KG1 (cell line): Measurements from ENCODE around the gene PGC.

Experiments
- DNase-seq: peaks from one replicate; lab custom pipeline; 2025; lab: John Stamatoyannopoulos, UW

The PGC gene

DNA sequence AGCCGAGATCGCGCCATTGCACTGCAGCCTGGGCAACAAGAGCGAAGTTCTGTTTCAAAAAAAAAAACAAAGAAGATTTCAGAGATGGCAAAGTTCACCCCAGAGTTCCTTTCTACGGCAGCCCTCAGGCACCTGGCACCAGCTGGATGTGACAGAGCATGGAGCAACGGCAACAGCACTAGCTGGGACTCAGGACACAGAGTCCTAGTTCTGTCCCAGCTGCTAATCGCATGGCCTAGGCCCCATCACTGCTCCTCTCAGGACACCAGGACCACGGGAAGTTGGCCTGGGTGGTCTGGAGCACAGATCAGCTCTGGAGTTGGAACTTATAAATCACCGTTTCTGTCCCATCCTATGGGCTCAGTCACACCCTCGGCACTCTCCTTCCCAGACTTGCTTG is 1.1 kb downstream of the PGC start:
- DNase-seq, result no peak

DNA sequence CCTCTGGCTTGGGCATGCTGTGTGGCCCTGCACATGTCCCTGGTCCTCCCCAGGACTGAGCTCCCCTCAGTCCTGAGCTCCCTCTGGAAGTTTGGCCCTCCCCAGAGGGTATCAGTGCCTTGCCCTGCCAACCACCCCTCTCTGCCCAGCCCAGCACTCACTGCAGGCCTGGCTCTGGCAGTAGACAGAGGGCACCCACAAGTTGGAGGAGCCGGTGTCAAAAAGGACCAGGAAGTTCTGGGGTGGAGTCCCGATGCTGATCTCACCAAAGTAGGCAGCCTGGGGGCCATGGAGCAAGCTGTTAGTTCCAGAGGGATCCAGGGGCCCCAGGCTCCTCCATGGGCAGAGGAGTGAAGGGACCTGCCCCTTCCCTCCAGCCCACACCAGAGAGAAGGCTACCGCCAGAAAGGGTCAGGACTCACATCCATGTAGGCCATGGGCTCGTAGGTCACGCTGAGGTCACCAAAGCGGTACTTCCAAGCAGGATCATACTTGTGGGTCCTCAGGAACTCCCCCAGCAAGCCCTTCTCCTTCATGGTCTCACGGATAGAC is 2.9 kb downstream of the PGC start:
- no peak for DNase-seq

DNA sequence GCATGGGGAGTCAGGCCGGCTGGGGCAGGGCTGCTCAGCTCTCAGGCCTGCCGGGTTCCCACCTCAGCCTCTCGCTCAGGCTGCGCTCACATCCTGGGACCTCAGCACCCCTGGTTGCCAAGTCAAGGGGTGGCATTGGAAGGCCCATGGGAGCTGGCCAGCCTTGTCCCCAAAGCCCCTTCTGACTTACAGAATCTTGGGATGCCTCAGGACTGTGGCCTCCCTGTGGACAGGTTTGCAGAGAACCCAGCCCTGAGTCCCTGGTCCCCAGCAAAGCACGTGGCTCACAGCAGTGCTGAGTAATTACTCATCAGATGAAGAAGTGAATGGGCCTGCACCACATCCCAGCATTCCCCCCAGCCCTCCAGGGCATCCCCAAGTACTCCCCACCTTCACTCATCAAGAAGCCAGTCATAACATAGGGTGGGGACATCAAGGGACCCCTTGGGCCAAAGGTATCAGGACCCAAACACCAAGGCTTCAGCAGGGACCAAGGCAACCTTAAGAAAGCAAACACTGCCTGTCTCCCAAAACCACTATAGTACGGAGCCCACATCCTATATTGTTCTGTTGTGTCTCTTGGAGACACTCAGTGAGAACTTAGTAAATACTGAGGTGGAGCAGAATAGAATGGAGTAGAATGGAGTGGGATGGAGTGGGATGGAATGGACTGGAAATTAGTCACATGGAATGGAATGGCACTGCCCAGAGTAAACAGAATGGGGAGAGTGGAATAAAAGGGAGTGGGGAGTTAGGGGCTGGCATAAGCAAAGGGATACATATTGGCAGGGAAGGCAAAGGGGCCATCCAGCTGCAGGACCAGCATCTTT is 3.6 kb downstream of the PGC start:
- no peak for DNase-seq

- no peak for DNase-seq
Measured at GRCh38 chr6:41741625-41742490, 5.3 kb downstream of the PGC start.

- no peak for DNase-seq
Measured at GRCh38 chr6:41740366-41741162, 6.6 kb downstream of the PGC start.

- DNase-seq, result no peak
Measured at GRCh38 chr6:41739041-41739440, 8.2 kb downstream of the PGC start.

- DNase-seq, result no peak
Measured at GRCh38 chr6:41737591-41738130, 9.5 kb downstream of the PGC start.

- DNase-seq, result no peak
Measured at GRCh38 chr6:41736800-41737555, 10.2 kb downstream of the PGC start.

DNA sequence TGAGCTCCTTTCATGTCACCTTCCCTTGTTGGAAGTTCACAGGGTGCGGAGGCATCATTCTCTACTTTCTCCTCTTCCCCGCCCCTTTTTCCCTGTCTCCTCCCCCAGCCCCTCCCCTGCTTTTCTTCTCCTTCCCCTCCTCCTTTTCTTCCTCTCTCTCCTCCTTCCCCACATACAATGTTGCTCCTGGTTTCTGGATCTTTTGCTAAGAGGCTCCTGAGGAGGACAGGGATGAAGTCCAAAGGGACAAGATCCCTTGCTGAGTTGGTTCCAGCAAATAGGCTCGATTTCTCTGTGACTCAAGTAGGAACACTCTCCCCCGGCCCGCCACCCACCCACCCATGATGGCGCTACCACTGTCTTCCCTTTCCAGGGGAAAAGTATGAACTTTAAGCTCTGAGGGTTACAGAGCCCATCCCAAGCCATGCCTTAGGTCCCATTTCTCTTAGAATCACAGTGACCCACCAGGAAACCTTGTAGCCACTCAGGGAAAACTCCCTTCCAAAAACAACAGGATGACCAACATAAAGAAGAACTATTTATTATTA is 10.9 kb downstream of the PGC start:
- DNase-seq, result no peak

GRCh38 chr6:41735427-41736185 is 11.6 kb downstream of the PGC start, which contains the start of gene TFEB:
Gene TFEB, minus strand, starts transcription at chr6:41735608. Its CDS starts 44,395 bp downstream, at chr6:41691213.
- DNase-seq, result peak; percentile 68

DNA sequence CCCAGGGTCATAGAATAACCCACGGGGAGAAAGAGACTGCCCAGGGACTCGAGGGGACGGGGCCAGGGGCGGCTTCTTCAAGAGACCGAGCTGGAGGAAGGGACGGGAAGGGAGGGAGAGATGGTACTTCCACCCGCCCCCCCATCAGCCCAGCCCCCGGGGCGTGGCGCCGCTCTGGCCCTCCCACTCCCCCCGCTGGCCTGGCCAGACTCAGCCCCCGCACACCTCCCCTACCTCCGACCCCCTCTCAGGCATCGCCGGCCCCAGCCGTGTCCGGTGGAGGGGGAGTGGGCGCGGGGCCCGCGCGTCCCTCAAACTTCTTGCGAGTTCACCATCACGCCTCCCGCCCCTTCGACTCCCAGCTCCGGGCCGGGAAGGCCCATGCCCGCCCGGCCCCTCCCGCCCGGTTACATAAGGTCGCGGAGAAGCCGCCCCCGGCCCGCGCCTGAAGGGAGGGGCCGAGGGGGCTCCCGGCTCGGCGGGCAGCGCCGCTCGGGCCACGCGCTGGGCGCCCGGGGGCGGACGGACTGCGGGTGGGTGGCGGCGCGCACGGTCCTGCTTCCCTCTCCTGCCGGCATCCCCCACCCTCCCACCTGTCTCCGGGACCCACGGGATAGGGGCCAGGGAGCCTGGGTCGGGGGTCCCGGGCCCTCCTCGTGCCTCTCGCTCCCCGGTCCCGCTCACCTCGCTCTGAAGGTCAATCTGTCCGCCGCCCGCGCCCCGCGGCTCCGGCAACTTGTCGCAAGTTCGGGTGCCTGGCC is 12.4 kb downstream of the PGC start:
- DNase-seq, result no peak

DNA sequence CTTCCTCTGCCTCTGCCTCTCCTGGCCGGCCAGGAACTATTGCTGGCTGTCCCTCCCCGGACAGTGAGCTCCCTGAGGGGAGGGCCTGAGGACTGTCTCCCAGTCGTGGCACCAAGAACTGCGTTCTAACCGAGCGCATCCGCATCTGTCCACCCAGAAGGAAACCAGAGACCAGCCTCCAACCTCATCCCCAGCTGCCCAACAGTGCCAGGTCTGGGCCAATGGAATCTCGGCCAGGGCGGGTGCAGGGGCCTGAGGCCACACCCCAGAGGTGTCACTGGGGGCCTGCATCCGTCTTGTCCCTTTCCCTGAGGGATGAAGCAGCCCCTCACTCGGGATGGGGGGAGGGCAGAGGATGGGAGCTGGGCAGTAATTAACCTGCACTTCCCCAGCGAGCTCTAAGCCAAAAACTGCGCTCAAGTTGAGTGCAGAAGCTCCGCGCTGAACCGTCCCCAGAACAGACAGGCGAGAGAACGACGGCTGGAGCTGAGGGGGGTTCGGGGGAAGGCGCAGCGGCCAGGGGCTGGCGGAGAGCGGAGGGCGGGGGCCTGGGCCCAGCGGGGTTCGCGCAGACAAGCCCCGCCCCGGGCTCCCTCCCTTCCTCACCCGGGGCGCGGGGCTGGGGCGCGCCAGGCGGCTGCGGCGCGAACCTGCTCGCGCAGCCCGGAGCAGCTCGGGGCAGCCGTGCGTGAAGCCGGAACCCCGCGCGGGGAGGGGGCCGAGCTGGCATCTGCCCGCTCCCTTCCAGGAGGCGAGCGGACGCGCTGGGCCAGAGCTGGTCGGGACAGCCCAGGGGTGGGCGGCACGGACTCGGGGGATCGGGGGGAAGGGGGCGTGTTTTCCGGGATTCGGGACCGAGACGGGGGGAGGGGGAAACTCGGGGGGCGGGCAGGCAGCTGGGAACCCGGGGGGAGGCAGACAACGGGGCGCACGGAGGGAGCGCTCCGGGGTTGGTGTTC is 13.2 kb downstream of the PGC start:
- DNase-seq, result no peak

DNA sequence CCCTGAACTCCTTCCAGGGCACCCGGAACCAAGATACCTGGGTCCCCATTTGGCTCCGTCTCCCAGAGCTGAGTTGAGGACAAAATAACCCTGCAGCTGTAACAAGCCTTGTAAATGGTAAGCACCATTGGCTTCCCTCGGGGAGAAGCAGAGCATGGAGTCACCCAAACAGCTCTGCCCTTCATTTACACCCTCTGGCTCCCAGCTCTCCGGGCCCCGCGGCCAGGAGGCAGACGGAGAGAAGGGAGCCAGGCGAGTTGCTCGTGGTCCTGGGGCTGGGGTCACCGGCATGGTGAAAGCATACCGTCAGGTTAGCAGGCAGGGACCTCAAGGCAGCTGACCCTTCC is 13.9 kb downstream of the PGC start:
- DNase-seq, result no peak

GRCh38 chr6:41732591-41733359 is 14.4 kb downstream of the PGC start:
- DNase-seq, result no peak

DNA sequence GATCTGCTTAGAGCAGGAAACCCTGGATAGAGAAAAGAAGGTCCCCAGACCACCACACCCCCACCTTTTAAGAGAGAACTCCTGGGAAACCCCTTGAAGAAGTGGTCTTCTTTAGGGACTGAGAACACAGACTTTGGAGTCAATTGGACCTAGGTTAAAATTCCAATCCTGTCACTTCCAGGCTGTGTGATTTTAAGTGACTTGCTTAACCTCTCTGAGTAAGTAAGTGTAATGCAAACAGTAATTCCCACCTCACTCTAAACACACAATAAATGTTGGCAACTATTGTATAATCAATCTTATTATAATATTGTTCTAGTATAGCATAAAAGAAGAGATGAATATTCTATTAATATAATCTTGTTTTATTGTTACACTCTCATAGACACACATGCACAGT is 15.0 kb downstream of the PGC start:
- no peak for DNase-seq

DNA sequence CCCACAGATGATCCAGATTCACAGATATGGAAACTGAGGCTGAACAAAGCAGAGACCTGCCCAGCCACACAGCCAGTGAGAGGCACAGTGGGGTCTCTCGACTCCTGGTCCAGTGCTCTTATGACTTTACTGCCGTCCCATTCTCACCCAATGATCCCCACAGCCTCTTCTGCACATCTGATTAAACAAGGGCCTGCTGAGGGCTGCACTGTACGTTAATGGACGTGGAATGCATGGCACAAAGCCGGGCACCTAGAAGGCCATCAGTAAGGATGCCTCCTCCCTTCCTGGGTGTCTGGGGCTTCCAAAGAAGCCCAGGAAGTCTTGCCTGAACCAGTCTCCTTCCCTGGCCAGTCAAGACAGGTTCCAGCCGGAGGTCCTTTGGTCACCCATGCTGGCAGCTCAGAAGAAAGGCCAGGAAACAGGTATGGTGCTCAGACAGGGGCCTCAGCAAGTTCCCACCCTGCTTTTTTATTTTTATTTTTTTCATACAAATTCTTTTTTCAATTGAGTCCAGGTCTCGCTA is 15.6 kb downstream of the PGC start:
- DNase-seq, result no peak
